Measurements from ENCODE around the gene SYCE3.

Gene SYCE3

GRCh38 chr22:50517495-50518260 is 45.0 kb downstream of the SYCE3 start:
- ATAC-seq: no peak

GRCh38 chr22:50516891-50517290 is 45.8 kb downstream of the SYCE3 start:
- ATAC-seq: no peak

- no peak for ATAC-seq
Measured at GRCh38 chr22:50516068-50516467, 46.7 kb downstream of the SYCE3 start.

GRCh38 chr22:50513175-50513574 is 49.5 kb downstream of the SYCE3 start:
- ATAC-seq: no peak

- no peak for ATAC-seq
Measured at GRCh38 chr22:50508897-50509296, 53.8 kb downstream of the SYCE3 start.

- peak; percentile 67 to 79 for ATAC-seq
Measured at GRCh38 chr22:50507991-50508884, 54.5 kb downstream of the SYCE3 start, which contains the start of gene NCAPH2. Gene NCAPH2, plus strand, starts transcription at chr22:50508224. Its CDS starts 114 bp downstream, at chr22:50508338.

GRCh38 chr22:50507421-50507990 is 55.2 kb downstream of the SYCE3 start, which contains the start of gene LMF2:
Gene LMF2, minus strand, starts transcription at chr22:50507702. Its CDS starts 27 bp downstream, at chr22:50507675.
- peak; percentile 78 to 80 for ATAC-seq

- no peak for ATAC-seq
Measured at GRCh38 chr22:50506611-50507420, 55.9 kb downstream of the SYCE3 start.

- no peak for ATAC-seq
Measured at GRCh38 chr22:50505776-50506610, 56.7 kb downstream of the SYCE3 start.

GRCh38 chr22:50505276-50505775 is 57.4 kb downstream of the SYCE3 start:
- no peak for ATAC-seq

GRCh38 chr22:50504369-50505211 is 58.1 kb downstream of the SYCE3 start:
- no peak for ATAC-seq

GRCh38 chr22:50503475-50504145 is 59.1 kb downstream of the SYCE3 start:
- ATAC-seq: no peak

GRCh38 chr22:50502628-50503474 is 59.9 kb downstream of the SYCE3 start:
- ATAC-seq: no peak

- no peak for ATAC-seq
Measured at GRCh38 chr22:50502096-50502495, 60.6 kb downstream of the SYCE3 start.
